ENCODE measurements around the gene CNTNAP2.

- TF ChIP-seq, protein P1, sequence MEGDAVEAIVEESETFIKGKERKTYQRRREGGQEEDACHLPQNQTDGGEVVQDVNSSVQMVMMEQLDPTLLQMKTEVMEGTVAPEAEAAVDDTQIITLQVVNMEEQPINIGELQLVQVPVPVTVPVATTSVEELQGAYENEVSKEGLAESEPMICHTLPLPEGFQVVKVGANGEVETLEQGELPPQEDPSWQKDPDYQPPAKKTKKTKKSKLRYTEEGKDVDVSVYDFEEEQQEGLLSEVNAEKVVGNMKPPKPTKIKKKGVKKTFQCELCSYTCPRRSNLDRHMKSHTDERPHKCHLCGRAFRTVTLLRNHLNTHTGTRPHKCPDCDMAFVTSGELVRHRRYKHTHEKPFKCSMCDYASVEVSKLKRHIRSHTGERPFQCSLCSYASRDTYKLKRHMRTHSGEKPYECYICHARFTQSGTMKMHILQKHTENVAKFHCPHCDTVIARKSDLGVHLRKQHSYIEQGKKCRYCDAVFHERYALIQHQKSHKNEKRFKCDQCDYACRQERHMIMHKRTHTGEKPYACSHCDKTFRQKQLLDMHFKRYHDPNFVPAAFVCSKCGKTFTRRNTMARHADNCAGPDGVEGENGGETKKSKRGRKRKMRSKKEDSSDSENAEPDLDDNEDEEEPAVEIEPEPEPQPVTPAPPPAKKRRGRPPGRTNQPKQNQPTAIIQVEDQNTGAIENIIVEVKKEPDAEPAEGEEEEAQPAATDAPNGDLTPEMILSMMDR (IDR thresholded peaks at IDR 0.05) = no peak
- TF ChIP-seq POLR2A (IDR thresholded peaks at IDR 0.05) (no peak), POLR2AphosphoS5 (IDR thresholded peaks at IDR 0.05) (no peak)
These were observed 2180.5 kb downstream of the CNTNAP2 start for GRCh38 chr7:148296994-148297644.

Data from suprapubic skin (tissue), 4 donors.